ENCODE results near the gene A3GALT2.
"Not testable (repeated sequence)": the region's sequence is repeated elsewhere in the genome, so short reads cannot be mapped to it uniquely, and the experiment has no call there.

A3GALT2 gene

GRCh38 chr1:33294071-33295010 is 26.6 kb downstream of the A3GALT2 start:
- H3K4me3 ChIP-seq (replicated peaks; ENCODE audit: low read depth, low read length), result no peak overlapping the region
- no peaks in the 10 kb centered on the region for H3K27me3 ChIP-seq (replicated peaks; ENCODE audit: control insufficient read depth, insufficient read depth, low read length)
- peaks cover 6% of the 10 kb centered on the region for H3K36me3 ChIP-seq (ENCODE audit: control insufficient read depth, insufficient read depth, low read length)
- no peak for DNase-seq (ENCODE audit: extremely low read depth, insufficient read length)
- no peak for TF ChIP-seq CTCF (IDR thresholded peaks at IDR 0.05; ENCODE audit: insufficient read depth, low read length, poor library complexity, severe bottlenecking)

- no peak for TF ChIP-seq CTCF (IDR thresholded peaks at IDR 0.05; ENCODE audit: insufficient read depth, low read length, poor library complexity, severe bottlenecking)
- H3K27me3 ChIP-seq (replicated peaks; ENCODE audit: control insufficient read depth, insufficient read depth, low read length), result no peaks in the 10 kb centered on the region
- DNase-seq (ENCODE audit: extremely low read depth, insufficient read length), result no peak
- H3K36me3 ChIP-seq (ENCODE audit: control insufficient read depth, insufficient read depth, low read length), result peaks cover 3% of the 10 kb centered on the region
- no peak overlapping the region for H3K4me3 ChIP-seq (replicated peaks; ENCODE audit: low read depth, low read length)
Measured at GRCh38 chr1:33292726-33293340, 28.1 kb downstream of the A3GALT2 start.

- not testable (repeated sequence) for H3K4me3 ChIP-seq (replicated peaks; ENCODE audit: low read depth, low read length); DNase-seq (ENCODE audit: extremely low read depth, insufficient read length); H3K36me3 ChIP-seq (ENCODE audit: control insufficient read depth, insufficient read depth, low read length); H3K27me3 ChIP-seq (replicated peaks; ENCODE audit: control insufficient read depth, insufficient read depth, low read length)
Measured at GRCh38 chr1:33290615-33291014, 30.3 kb downstream of the A3GALT2 start.

GRCh38 chr1:33289858-33290154 is 31.1 kb downstream of the A3GALT2 start:
- H3K36me3 ChIP-seq (ENCODE audit: control insufficient read depth, insufficient read depth, low read length), result peaks cover 2% of the 10 kb centered on the region
- H3K4me3 ChIP-seq (replicated peaks; ENCODE audit: low read depth, low read length), result no peak overlapping the region
- H3K27me3 ChIP-seq (replicated peaks; ENCODE audit: control insufficient read depth, insufficient read depth, low read length), result no peaks in the 10 kb centered on the region
- no peak for DNase-seq (ENCODE audit: extremely low read depth, insufficient read length)
- TF ChIP-seq CTCF (IDR thresholded peaks at IDR 0.05; ENCODE audit: insufficient read depth, low read length, poor library complexity, severe bottlenecking), result no peak

GRCh38 chr1:33288976-33289857 is 31.7 kb downstream of the A3GALT2 start:
- peaks cover 2% of the 10 kb centered on the region for H3K36me3 ChIP-seq (ENCODE audit: control insufficient read depth, insufficient read depth, low read length)
- H3K27me3 ChIP-seq (replicated peaks; ENCODE audit: control insufficient read depth, insufficient read depth, low read length), result no peaks in the 10 kb centered on the region
- H3K4me3 ChIP-seq (replicated peaks; ENCODE audit: low read depth, low read length), result no peak overlapping the region
- DNase-seq (ENCODE audit: extremely low read depth, insufficient read length), result no peak
- TF ChIP-seq CTCF (IDR thresholded peaks at IDR 0.05; ENCODE audit: insufficient read depth, low read length, poor library complexity, severe bottlenecking), result no peak

- no peaks in the 10 kb centered on the region for H3K27me3 ChIP-seq (replicated peaks; ENCODE audit: control insufficient read depth, insufficient read depth, low read length)
- TF ChIP-seq CTCF (IDR thresholded peaks at IDR 0.05; ENCODE audit: insufficient read depth, low read length, poor library complexity, severe bottlenecking), result no peak
- no peak for DNase-seq (ENCODE audit: extremely low read depth, insufficient read length)
- H3K4me3 ChIP-seq (replicated peaks; ENCODE audit: low read depth, low read length), result no peak overlapping the region
- no peaks in the 10 kb centered on the region; the same call in 1 of the 2 replicates for H3K36me3 ChIP-seq (ENCODE audit: control insufficient read depth, insufficient read depth, low read length)
Measured at GRCh38 chr1:33287317-33287716, 33.6 kb downstream of the A3GALT2 start.

Data from GM06990 (cell line).